Measurements from ENCODE around the gene BCL2L13.
"Not testable (repeated sequence)": the region's sequence is repeated elsewhere in the genome, so short reads cannot be mapped to it uniquely, and the experiment has no call there.

Gene BCL2L13

GRCh38 chr22:17672417-17672991 is 33.9 kb downstream of the BCL2L13 start:
- Histone ChIP-seq H3K9ac (ENCODE audit: low read length) (no peak overlapping the region), H3K27me3 (ENCODE audit: control insufficient read depth, insufficient read depth, low read length) (no peaks in the 10 kb centered on the region)

GRCh38 chr22:17674152-17674551 is 35.6 kb downstream of the BCL2L13 start:
- no peak overlapping the region for H3K9ac ChIP-seq (ENCODE audit: low read length)
- no peaks in the 10 kb centered on the region for H3K9me3 ChIP-seq (ENCODE audit: control insufficient read depth, low read length)
- H3K27me3 ChIP-seq (ENCODE audit: control insufficient read depth, insufficient read depth, low read length) = no peaks in the 10 kb centered on the region
- no peaks in the 10 kb centered on the region for H3K36me3 ChIP-seq (ENCODE audit: control insufficient read depth, insufficient read depth, low read length)
- H3K4me1 ChIP-seq (ENCODE audit: control insufficient read depth, insufficient read depth, low read length) = peaks cover 16% of the 10 kb centered on the region
- H3K4me3 ChIP-seq (ENCODE audit: low read length) = no peak overlapping the region

More at GRCh38 chr22:17672417-17672991, 33.9 kb downstream of the BCL2L13 start:
- peaks cover 16% of the 10 kb centered on the region for H3K4me1 ChIP-seq (ENCODE audit: control insufficient read depth, insufficient read depth, low read length)
- H3K4me3 ChIP-seq (ENCODE audit: low read length) = no peak overlapping the region
- no peaks in the 10 kb centered on the region for H3K9me3 ChIP-seq (ENCODE audit: control insufficient read depth, low read length)
- no peaks in the 10 kb centered on the region for H3K36me3 ChIP-seq (ENCODE audit: control insufficient read depth, insufficient read depth, low read length)

- Histone ChIP-seq H3K4me3 (ENCODE audit: low read length) (no peak overlapping the region), H3K36me3 (ENCODE audit: control insufficient read depth, insufficient read depth, low read length) (no peaks in the 10 kb centered on the region), H3K9me3 (ENCODE audit: control insufficient read depth, low read length) (no peaks in the 10 kb centered on the region), H3K4me1 (ENCODE audit: control insufficient read depth, insufficient read depth, low read length) (peaks cover 16% of the 10 kb centered on the region), H3K9ac (ENCODE audit: low read length) (no peak overlapping the region), H3K27me3 (ENCODE audit: control insufficient read depth, insufficient read depth, low read length) (no peaks in the 10 kb centered on the region)
These were observed 37.0 kb downstream of the BCL2L13 start for GRCh38 chr22:17675584-17675983.

- H3K36me3 ChIP-seq (ENCODE audit: control insufficient read depth, insufficient read depth, low read length) = no peaks in the 10 kb centered on the region
- no peaks in the 10 kb centered on the region for H3K9me3 ChIP-seq (ENCODE audit: control insufficient read depth, low read length)
- no peaks in the 10 kb centered on the region for H3K27me3 ChIP-seq (ENCODE audit: control insufficient read depth, insufficient read depth, low read length)
- H3K4me1 ChIP-seq (ENCODE audit: control insufficient read depth, insufficient read depth, low read length) = no peaks in the 10 kb centered on the region
- no peak overlapping the region for H3K4me3 ChIP-seq (ENCODE audit: low read length)
- H3K9ac ChIP-seq (ENCODE audit: low read length) = no peak overlapping the region
These were observed 40.3 kb downstream of the BCL2L13 start for GRCh38 chr22:17678817-17679385.

GRCh38 chr22:17684245-17684644 is 45.7 kb downstream of the BCL2L13 start:
- Histone ChIP-seq H3K36me3 (ENCODE audit: control insufficient read depth, insufficient read depth, low read length) (no peaks in the 10 kb centered on the region), H3K9me3 (ENCODE audit: control insufficient read depth, low read length) (no peaks in the 10 kb centered on the region), H3K27me3 (ENCODE audit: control insufficient read depth, insufficient read depth, low read length) (no peaks in the 10 kb centered on the region)

GRCh38 chr22:17692841-17693240 is 54.3 kb downstream of the BCL2L13 start:
- Histone ChIP-seq H3K27me3 (ENCODE audit: control insufficient read depth, insufficient read depth, low read length) (no peaks in the 10 kb centered on the region), H3K4me1 (ENCODE audit: control insufficient read depth, insufficient read depth, low read length) (no peaks in the 10 kb centered on the region), H3K36me3 (ENCODE audit: control insufficient read depth, insufficient read depth, low read length) (no peaks in the 10 kb centered on the region), H3K4me3 (ENCODE audit: low read length) (no peak overlapping the region), H3K9me3 (ENCODE audit: control insufficient read depth, low read length) (no peaks in the 10 kb centered on the region), H3K9ac (ENCODE audit: low read length) (no peak overlapping the region)

More at GRCh38 chr22:17684245-17684644, 45.7 kb downstream of the BCL2L13 start:
- Histone ChIP-seq H3K9ac (ENCODE audit: low read length) (no peak overlapping the region), H3K4me1 (ENCODE audit: control insufficient read depth, insufficient read depth, low read length) (no peaks in the 10 kb centered on the region), H3K4me3 (ENCODE audit: low read length) (no peak overlapping the region)

GRCh38 chr22:17694193-17694592 is 55.6 kb downstream of the BCL2L13 start:
- Histone ChIP-seq H3K9me3 (ENCODE audit: control insufficient read depth, low read length) (no peaks in the 10 kb centered on the region), H3K36me3 (ENCODE audit: control insufficient read depth, insufficient read depth, low read length) (no peaks in the 10 kb centered on the region), H3K9ac (ENCODE audit: low read length) (no peak overlapping the region)

GRCh38 chr22:17694752-17695151 is 56.2 kb downstream of the BCL2L13 start:
- H3K9me3 ChIP-seq (ENCODE audit: control insufficient read depth, low read length) = no peaks in the 10 kb centered on the region

More at GRCh38 chr22:17694193-17694592, 55.6 kb downstream of the BCL2L13 start:
- no peak overlapping the region for H3K4me3 ChIP-seq (ENCODE audit: low read length)
- no peaks in the 10 kb centered on the region for H3K4me1 ChIP-seq (ENCODE audit: control insufficient read depth, insufficient read depth, low read length)
- H3K27me3 ChIP-seq (ENCODE audit: control insufficient read depth, insufficient read depth, low read length) = no peaks in the 10 kb centered on the region

GRCh38 chr22:17695986-17696385 is 57.4 kb downstream of the BCL2L13 start:
- Histone ChIP-seq H3K27me3 (ENCODE audit: control insufficient read depth, insufficient read depth, low read length) (no peaks in the 10 kb centered on the region), H3K9me3 (ENCODE audit: control insufficient read depth, low read length) (no peaks in the 10 kb centered on the region), H3K4me1 (ENCODE audit: control insufficient read depth, insufficient read depth, low read length) (no peaks in the 10 kb centered on the region), H3K9ac (ENCODE audit: low read length) (no peak overlapping the region), H3K4me3 (ENCODE audit: low read length) (no peak overlapping the region), H3K36me3 (ENCODE audit: control insufficient read depth, insufficient read depth, low read length) (no peaks in the 10 kb centered on the region)

More at GRCh38 chr22:17694752-17695151, 56.2 kb downstream of the BCL2L13 start:
- Histone ChIP-seq H3K9ac (ENCODE audit: low read length) (no peak overlapping the region), H3K27me3 (ENCODE audit: control insufficient read depth, insufficient read depth, low read length) (no peaks in the 10 kb centered on the region), H3K4me1 (ENCODE audit: control insufficient read depth, insufficient read depth, low read length) (no peaks in the 10 kb centered on the region), H3K4me3 (ENCODE audit: low read length) (no peak overlapping the region), H3K36me3 (ENCODE audit: control insufficient read depth, insufficient read depth, low read length) (no peaks in the 10 kb centered on the region)

- H3K9ac ChIP-seq (ENCODE audit: low read length); H3K4me3 ChIP-seq (ENCODE audit: low read length); H3K36me3 ChIP-seq (ENCODE audit: control insufficient read depth, insufficient read depth, low read length): not testable (repeated sequence)
These were observed 58.6 kb downstream of the BCL2L13 start for GRCh38 chr22:17697196-17697595.

GRCh38 chr22:17698276-17698675 is 59.7 kb downstream of the BCL2L13 start:
- not testable (repeated sequence) for H3K4me3 ChIP-seq (ENCODE audit: low read length); H3K36me3 ChIP-seq (ENCODE audit: control insufficient read depth, insufficient read depth, low read length)

More at GRCh38 chr22:17697196-17697595, 58.6 kb downstream of the BCL2L13 start:
- H3K27me3 ChIP-seq (ENCODE audit: control insufficient read depth, insufficient read depth, low read length); H3K4me1 ChIP-seq (ENCODE audit: control insufficient read depth, insufficient read depth, low read length); H3K9me3 ChIP-seq (ENCODE audit: control insufficient read depth, low read length): not testable (repeated sequence)

GRCh38 chr22:17698948-17699347 is 60.4 kb downstream of the BCL2L13 start:
- no peaks in the 10 kb centered on the region for H3K4me1 ChIP-seq (ENCODE audit: control insufficient read depth, insufficient read depth, low read length)
- no peaks in the 10 kb centered on the region for H3K9me3 ChIP-seq (ENCODE audit: control insufficient read depth, low read length)
- no peak overlapping the region for H3K4me3 ChIP-seq (ENCODE audit: low read length)
- no peak overlapping the region for H3K9ac ChIP-seq (ENCODE audit: low read length)
- H3K27me3 ChIP-seq (ENCODE audit: control insufficient read depth, insufficient read depth, low read length) = no peaks in the 10 kb centered on the region
- no peaks in the 10 kb centered on the region for H3K36me3 ChIP-seq (ENCODE audit: control insufficient read depth, insufficient read depth, low read length)

More at GRCh38 chr22:17698276-17698675, 59.7 kb downstream of the BCL2L13 start:
- H3K27me3 ChIP-seq (ENCODE audit: control insufficient read depth, insufficient read depth, low read length); H3K9me3 ChIP-seq (ENCODE audit: control insufficient read depth, low read length); H3K9ac ChIP-seq (ENCODE audit: low read length); H3K4me1 ChIP-seq (ENCODE audit: control insufficient read depth, insufficient read depth, low read length): not testable (repeated sequence)

All from mucosa of stomach (tissue), 1 donor.